Measurements from ENCODE around the gene CD99.

DNA sequence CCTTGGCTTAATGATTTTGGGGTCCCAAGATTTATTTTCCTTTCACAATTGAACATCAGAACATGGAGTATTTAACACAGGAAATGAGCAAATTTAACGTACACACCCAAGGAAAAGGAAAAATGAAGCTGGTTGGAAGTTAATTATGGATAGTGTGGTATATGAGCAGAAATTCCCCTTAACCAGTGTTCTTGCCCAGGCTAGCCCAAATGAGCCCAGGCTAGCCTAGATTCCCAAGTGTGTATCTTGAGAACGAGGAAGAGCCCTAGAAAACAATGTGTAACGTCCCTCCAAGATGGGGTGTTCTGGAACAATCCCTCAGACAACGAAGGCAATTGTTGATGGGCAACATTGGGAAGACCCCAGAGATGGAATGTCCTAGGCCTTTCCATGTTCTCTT is 94.4 kb downstream of the CD99 start:
- TF ChIP-seq, protein P1, sequence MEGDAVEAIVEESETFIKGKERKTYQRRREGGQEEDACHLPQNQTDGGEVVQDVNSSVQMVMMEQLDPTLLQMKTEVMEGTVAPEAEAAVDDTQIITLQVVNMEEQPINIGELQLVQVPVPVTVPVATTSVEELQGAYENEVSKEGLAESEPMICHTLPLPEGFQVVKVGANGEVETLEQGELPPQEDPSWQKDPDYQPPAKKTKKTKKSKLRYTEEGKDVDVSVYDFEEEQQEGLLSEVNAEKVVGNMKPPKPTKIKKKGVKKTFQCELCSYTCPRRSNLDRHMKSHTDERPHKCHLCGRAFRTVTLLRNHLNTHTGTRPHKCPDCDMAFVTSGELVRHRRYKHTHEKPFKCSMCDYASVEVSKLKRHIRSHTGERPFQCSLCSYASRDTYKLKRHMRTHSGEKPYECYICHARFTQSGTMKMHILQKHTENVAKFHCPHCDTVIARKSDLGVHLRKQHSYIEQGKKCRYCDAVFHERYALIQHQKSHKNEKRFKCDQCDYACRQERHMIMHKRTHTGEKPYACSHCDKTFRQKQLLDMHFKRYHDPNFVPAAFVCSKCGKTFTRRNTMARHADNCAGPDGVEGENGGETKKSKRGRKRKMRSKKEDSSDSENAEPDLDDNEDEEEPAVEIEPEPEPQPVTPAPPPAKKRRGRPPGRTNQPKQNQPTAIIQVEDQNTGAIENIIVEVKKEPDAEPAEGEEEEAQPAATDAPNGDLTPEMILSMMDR (IDR thresholded peaks at IDR 0.05): no peak
- TF ChIP-seq POLR2A (IDR thresholded peaks at IDR 0.05): no peak
- TF ChIP-seq POLR2AphosphoS5 (IDR thresholded peaks at IDR 0.05; ENCODE audit: insufficient read depth in 1 of 2, low read depth in 1 of 2): no peak

Measured in vagina (tissue), 2 donors.